ENCODE results near the gene AKT1.

DNA sequence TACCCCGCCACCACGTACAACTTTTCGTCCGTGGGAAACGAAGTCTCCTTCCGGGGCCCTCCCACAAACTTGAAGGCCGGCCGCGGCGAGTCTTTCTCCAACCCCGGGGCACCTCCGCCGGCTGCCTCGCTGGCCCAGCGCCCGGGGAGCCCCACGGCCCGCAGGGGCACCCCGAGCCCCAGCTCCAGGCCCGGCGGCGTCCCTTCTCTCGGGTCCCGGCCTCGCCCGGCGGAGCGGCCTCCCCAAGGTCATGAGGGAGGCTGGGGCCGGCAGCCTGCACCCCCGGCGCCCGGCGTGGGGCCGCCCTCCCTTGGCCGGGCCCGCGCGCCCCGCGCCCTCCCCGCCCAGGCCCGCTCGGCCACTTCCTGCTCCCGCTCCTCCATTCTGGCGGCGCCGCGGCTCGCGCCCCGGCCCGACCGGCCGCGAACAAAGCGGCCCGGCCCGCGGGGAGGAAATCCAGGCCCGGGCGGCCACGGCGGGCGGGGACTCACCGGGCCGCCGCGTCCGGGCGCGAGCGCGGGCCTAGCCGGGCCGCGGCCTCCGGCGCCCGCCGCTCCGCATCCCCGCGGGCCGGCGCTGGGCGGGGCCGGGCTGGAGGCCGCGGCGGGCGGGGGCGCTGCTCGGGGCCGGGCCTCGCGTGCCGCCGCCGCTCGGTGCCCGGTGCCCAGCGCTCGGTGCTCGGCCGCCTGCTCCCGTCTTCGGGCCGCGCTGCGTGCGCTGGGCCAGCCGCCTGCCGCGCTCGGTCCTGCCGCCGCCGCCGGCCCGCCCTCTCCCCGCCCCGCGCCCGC lies at the start of gene AKT1:
- TF ChIP-seq GATA2 (IDR thresholded peaks at IDR 0.05; ENCODE audit: low read depth, low read length) (no peak), GATA3 (IDR thresholded peaks at IDR 0.05; ENCODE audit: low read depth, low read length) (no peak)
